ENCODE results near the gene EDEM3. TPM values are rescaled to one million over a fixed set of nuclear protein-coding genes. Genes with fewer than 3 reads are reported as not detected.
"Not testable (repeated sequence)": the region's sequence is repeated elsewhere in the genome, so short reads cannot be mapped to it uniquely, and the experiment has no call there.

The EDEM3 gene
- 10 to 100 TPM; 39.3 to 41.6 TPM for total RNA-seq
- long read RNA-seq, donor 1, full-length matches to known transcripts = 1 of 17 reads
- long read RNA-seq, donor 1, partial matches to known transcripts = 3 of 17 reads
- long read RNA-seq, donor 1, other reads (novel, unspliced or antisense) = 13 of 17 reads
- long read RNA-seq, donor 2, partial matches to known transcripts = 7 of 26 reads
- long read RNA-seq, donor 2, other reads (novel, unspliced or antisense) = 19 of 26 reads

DNA sequence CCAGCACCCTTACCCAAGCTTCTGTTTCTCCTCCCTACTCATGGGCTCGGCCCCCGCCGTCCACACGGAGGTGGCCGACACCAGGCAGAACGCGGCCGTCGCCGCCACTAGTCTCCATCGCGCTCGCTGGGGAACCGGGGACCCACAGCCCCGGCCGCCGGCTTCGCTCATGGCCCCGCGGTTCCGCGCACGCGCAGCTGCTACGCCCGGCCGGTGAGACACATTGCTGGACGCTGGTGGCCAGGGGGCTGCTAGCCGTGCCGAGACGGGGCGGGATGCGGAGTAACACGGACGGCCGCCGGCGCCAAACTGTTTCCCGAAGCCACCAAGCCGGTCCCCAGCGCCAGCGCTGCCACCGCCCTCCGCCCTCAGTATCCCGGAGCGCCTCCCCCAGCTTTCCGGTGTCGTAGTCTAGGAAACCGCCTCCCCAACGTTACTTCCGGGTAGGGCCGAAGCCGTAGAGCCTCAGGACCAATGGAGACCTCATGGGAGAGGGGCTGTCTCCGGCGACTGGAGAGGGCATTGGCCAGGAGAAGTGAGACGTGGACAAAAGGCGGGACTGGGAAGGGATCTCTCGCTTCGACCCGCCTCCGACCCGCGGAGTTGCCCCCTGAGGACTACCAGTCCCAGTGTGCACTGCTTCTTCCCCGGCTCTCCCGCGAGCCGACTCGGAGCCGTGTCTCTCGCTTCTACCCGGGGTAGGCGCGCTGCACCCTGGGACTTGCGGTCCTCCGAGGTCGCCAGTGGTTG lies at the start of gene EDEM3:
TSS of gene EDEM3 (minus strand) at position 383 of the 750 bp plus-strand sequence. CDS start at position 171, 212 bp downstream.
- DNase-seq (ENCODE audit: low spot score) = peak; percentile 99
- intact Hi-C loops (cut with DNase I) = no loop called here

DNA sequence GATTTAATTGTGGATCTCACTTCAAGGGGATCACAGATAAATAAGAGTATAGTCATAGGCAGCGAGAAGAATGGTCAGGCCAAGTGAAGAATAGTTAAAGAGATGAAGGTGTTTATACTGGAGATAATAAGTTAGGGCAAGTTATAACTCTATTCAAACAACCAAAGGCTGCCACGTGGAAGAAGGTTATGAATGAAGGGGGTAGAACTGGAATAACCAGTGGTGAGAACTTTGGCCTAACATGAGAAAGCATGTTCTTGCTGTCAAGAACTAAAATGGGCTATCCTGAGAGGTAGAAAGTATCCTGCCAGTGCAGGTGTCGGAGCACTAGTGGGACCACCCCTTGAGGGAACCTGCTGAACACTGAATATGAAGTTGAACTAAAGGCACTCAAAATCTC lies 49.6 kb upstream of the EDEM3 start:
- intact Hi-C loops (cut with DNase I) = loop anchor here in 1 of 2 donors (2.0 to 10.0 kb wide), 2 partner anchors 179 to 361 kb away; no protein-coding TSS in a partner anchor
- no peak for DNase-seq (ENCODE audit: low spot score)

DNA sequence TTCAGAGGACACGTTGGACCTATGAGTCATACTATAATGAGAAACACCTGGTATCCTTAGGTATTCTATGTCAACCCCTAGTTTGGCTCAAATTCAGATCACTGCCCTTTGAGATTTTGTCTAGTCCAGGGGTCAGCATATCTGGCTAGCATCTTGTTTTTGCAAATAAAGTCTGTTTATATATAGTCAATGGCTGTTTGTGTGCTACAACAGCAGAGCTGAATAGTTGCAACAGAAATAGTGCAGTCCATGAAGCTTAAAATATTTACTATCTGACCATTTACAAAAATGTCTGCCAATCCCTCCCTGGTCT lies 48.5 kb upstream of the EDEM3 start:
- intact Hi-C loops (cut with DNase I) = loop anchor here in 1 of 2 donors (10.0 kb wide), 1 partner anchor 362 kb away; no protein-coding TSS in a partner anchor
- DNase-seq (ENCODE audit: low spot score) = no peak

DNA sequence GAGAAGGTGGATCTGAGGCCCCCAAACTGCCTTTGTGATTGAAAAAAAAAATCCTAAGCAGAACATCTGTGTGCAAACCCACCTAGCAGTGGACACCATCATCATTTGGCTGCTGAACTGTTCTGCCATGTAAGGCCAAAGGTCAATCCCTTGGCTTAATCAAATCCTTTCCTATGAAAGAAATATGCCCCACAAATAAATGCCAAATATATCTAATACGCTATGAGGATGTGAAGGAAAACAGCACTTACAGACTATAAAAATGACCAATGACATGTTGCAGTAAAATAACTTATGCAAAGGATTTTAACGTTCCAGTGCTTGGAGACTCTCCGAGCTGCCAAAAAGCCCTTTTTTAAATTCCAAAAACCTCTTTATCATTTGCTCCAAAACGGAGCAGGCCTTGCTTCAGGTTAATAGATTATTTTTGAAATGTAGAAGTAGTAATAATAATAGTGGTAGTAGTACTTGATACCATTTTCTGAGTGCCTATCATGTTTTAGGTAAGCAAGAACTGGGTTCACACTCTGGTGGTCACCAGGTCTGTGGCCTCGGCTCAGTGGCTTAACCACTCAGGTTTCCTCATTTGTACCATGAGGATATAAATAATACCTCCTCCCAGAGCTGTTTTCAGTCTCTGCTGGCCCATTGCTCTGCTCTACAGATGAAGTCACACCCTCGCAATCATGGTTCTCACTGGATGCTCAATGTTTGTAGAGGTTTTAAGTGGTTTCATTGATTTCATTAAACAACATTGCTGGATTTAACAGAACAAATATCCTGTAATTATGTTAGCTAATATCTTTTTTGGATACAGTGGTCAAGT lies 47.9 kb upstream of the EDEM3 start:
- intact Hi-C loops (cut with DNase I) = loop anchor here in 1 of 2 donors (10.0 kb wide), 1 partner anchor 362 kb away; no protein-coding TSS in a partner anchor
- DNase-seq (ENCODE audit: low spot score) = no peak

DNA sequence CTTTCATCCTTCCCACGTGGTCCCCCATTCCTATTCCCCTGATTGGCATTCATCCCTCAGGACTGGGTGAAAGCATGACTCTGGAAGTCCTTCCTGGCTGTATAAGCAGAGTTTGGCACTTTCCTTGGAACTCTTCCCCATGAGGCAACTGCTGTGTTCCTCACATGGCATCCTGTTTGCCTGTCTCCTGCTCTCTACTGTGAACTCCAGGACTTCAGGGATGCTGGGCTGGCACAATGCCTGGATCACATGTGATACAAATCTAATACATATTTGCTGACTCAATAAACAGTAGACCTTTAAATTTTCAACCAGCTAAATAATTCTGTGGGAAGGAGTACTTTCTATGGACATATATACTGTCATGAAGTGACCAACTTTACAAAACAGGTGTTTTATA lies 46.8 kb upstream of the EDEM3 start:
- no peak for DNase-seq (ENCODE audit: low spot score)
- intact Hi-C loops (cut with DNase I) = loop anchor here in 1 of 2 donors (10.0 kb wide), 1 partner anchor 363 kb away; no protein-coding TSS in a partner anchor

DNA sequence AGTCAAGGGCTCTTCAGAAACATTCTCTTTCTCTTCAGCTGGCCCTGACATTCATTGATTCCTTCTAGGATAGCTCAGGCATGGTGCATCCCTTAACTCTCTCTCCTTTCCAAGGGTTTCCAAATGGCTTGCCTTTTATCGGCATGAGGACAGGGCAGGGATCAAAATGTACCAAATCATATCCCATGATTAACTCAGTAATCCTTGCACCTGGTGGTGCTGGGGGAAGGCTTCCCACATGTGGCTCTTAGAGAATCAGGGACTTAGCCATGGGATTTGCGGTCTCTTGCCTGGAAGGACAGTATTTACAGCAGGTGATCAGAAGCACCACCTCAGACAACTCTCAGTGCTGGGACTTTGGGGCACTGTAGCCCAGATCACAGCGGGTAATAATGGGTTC lies 46.2 kb upstream of the EDEM3 start:
- intact Hi-C loops (cut with DNase I) = loop anchor here in 1 of 2 donors (10.0 kb wide), 1 partner anchor 364 kb away; no protein-coding TSS in a partner anchor
- DNase-seq (ENCODE audit: low spot score) = no peak

- intact Hi-C loops (cut with DNase I) = no loop called here
- DNase-seq (ENCODE audit: low spot score) = no peak
These were observed 39.3 kb upstream of the EDEM3 start for GRCh38 chr1:184793967-184794366.

- DNase-seq (ENCODE audit: low spot score) = peak; percentile 93
- intact Hi-C loops (cut with DNase I) = no loop called here
These were observed 37.9 kb upstream of the EDEM3 start for GRCh38 chr1:184792450-184792969.

GRCh38 chr1:184791550-184791900 lies 36.9 kb upstream of the EDEM3 start:
- intact Hi-C loops (cut with DNase I) = no loop called here

GRCh38 chr1:184790642-184791549 lies 36.2 kb upstream of the EDEM3 start:
- intact Hi-C loops (cut with DNase I) = no loop called here
- no peak for DNase-seq (ENCODE audit: low spot score)

More at GRCh38 chr1:184791550-184791900, 36.9 kb upstream of the EDEM3 start:
- DNase-seq (ENCODE audit: low spot score) = no peak

DNA sequence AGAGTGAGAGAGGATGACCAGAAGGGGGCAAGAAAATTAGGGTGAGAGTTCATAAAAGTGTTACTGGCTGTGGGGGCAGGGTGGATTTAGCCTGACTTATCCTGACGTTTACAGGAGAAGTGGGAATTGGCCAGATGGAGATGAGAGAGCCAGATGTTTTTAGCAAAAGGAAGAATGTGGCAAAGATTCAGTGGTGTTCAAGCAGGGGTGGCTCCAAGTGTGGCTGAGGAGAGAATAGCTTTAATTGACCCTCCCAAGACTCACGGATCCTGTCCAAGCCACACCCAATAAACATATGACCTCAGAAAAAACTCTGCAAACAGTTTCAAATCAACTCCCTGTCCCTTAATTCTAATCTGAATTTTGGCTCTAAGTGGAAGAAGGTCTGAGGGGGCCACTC lies 35.2 kb upstream of the EDEM3 start:
- intact Hi-C loops (cut with DNase I) = no loop called here
- no peak for DNase-seq (ENCODE audit: low spot score)

- intact Hi-C loops (cut with DNase I) = no loop called here
- DNase-seq (ENCODE audit: low spot score) = no peak
These were observed 34.3 kb upstream of the EDEM3 start for GRCh38 chr1:184788970-184789369.

DNA sequence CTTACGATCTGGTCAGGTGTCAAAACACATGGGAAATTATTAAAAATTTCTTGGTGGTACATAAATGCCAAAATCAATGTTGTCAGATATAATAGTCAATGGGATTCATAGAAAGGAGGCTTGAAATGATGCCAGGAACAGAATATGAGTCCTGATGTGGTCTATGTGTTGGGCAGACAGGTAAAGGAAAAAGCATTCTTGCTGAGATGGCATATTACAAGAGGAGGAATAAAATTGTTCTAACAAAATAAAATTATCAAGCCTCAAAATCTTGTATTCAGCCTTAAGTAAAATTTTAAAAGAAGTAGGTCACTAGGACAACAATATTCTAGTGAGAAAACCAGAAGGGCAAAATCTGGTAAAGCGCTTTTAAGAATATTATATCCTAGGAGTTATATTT lies 30.9 kb upstream of the EDEM3 start:
- intact Hi-C loops (cut with DNase I) = no loop called here
- DNase-seq (ENCODE audit: low spot score) = no peak

- intact Hi-C loops (cut with DNase I); DNase-seq (ENCODE audit: low spot score): not testable (repeated sequence)
These were observed 29.1 kb upstream of the EDEM3 start for GRCh38 chr1:184783723-184784122.

DNA sequence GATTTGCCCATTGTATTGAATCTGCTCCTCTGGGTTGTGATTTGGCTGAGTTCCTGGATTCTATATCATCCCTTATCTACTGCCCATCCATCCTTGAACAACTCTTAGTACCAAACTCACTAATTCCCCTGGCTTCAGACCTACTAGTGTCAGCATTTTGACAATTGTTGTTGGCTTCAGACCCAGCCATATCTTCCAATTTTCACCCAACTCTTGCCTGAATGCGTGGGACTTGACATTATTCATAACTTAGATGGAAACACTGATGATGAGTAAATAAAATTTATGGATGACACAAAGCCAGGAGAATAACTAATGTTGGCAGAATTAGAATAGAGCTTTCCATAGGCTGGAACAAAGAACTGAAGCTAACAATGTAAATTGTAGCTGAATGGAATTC lies 27.3 kb upstream of the EDEM3 start:
- intact Hi-C loops (cut with DNase I) = no loop called here

GRCh38 chr1:184775885-184776284 lies 21.2 kb upstream of the EDEM3 start:
- intact Hi-C loops (cut with DNase I) = no loop called here
- DNase-seq (ENCODE audit: low spot score) = no peak

More for the DNA sequence above, 27.3 kb upstream of the EDEM3 start:
- DNase-seq (ENCODE audit: low spot score) = no peak

DNA sequence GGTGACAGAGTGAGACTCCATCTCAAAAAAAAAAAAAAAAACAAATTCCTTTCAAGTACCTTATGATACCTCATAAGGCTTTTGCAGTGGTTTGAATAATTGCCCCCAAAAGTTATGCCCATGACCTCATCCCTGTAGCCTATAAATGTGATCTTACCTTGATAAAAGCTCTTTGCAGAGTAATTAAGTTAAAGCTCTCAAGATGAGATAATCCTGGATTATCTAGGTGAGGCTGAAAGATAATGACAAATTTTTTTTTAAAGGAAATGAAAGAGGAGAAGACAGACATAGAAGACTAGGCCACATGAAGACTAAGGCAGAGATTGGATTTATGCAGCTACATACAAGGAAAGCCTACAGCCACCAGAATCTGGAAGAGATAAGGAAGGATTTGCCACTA lies 20.7 kb upstream of the EDEM3 start:
- intact Hi-C loops (cut with DNase I) = no loop called here
- DNase-seq (ENCODE audit: low spot score) = no peak

- intact Hi-C loops (cut with DNase I) = no loop called here
- no peak for DNase-seq (ENCODE audit: low spot score)
These were observed 19.2 kb upstream of the EDEM3 start for GRCh38 chr1:184773762-184774320.

Measured in posterior vena cava (tissue), 2 donors.